ENCODE data around the gene LDHB.
A peak's percentile ranks its signal among the peaks of the same experiment; 100 is the strongest.
"Not testable (repeated sequence)": the region's sequence is repeated elsewhere in the genome, so short reads cannot be mapped to it uniquely, and the experiment has no call there.

LDHB gene

DNA sequence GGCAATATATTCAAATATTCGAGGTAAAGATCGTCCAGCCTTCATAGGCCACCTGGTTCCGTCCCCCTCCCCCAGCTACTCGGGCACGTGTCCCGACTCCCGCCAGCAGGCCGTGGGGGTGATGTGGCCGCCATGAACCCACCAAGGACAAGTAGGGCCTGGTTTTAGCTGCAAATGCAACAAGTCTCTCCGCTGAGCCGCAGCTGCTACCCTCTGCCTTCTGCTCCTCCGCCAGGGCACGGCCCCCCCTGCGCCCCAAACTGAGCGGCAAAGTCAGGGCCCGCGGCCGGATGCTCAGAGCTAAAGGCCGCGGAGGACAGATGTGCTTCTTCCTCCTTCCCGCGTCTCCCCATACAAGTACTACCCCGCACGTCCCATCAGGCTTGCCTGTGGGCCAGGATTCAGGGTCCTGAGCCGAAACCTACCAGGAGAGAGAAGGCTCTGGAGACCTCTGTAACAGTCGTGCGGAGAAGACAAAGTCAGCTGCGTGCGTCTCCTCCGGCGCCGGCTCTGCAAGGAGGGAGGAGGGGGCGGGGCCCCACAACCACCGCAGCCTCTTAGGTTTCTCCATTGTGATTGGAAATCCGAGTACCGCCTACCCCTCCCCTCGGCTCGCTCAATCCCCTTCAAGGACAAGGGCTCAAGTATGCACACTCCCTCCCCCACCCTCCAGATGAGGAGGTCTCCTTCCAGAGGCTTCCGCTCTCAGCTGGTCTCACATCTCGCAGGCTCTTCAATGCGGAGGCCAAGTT lies at the start of gene LDHB:
LDHB (minus strand) TSS at position 517 of the 752 bp plus-strand sequence. CDS start 3,171 bp downstream, outside the sequence.
- DNase-seq (ENCODE audit: low read depth in 2 of 2) = peak; percentile 92 to 94

DNA sequence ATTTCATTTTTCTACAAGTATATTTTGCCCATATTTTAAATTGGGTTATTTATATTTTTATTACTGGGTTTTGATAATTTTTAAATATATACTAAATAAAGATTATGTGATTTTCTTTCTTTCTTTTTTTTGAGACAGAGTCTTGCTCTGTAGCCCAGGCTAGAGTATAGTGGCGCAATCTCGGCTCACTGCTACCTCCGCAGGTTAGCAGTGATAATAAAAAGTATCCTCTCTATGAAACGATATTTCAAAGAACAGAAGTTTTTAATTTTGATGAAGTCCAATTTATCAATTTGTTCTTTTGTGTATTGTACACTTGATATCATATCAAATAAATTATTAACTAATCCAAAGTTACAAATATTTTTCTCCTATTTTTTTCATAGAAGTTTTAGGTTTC lies 47.2 kb upstream of the LDHB start:
- DNase-seq (ENCODE audit: low read depth in 2 of 2) = no peak

GRCh38 chr12:21699851-21700250 lies 42.2 kb upstream of the LDHB start:
- DNase-seq (ENCODE audit: low read depth in 2 of 2) = no peak

GRCh38 chr12:21697904-21698630 lies 40.4 kb upstream of the LDHB start:
- no peak for DNase-seq (ENCODE audit: low read depth in 2 of 2)

- DNase-seq (ENCODE audit: low read depth in 2 of 2) = no peak
Measured at GRCh38 chr12:21696625-21697024, 39.0 kb upstream of the LDHB start.

DNA sequence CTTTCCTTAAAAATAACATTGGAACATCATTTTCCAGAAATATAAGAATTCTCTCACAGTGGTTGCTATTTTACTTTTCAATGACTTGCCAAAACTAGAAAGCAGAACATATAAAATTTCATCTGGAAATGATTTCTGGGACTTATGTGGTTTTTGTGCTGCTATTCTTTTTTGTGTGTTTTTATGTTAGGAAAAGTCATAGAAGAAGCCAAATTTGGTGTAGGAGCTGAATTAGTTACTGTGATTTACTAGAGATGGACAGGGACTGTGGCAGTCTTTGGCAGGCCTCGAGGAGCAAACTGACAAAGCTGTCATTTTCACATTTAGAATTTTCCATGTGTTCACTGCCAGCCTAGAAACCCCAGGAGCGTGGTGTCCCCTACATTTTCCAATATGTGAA lies 38.3 kb upstream of the LDHB start:
- DNase-seq (ENCODE audit: low read depth in 2 of 2) = no peak

GRCh38 chr12:21694660-21695059 lies 37.0 kb upstream of the LDHB start:
- DNase-seq (ENCODE audit: low read depth in 2 of 2) = no peak

DNA sequence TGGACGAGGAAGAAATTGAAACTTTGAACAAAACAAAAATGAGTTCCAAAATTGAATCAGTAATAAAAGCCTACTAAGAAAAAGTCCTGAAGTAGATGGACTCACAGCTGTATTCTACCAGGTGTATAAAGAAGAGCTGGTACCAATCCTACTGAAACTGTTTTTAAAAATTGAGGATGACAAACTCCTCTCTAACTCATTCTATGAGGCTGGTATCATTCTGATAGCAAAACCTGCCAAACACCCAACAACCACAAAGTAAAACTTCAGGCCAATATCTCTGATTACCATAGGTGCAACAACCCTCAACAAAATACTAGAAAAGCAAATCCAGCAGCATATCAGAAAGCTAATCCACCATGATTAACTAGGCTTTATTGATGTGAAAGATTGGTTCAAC lies 33.9 kb upstream of the LDHB start:
- no peak for DNase-seq (ENCODE audit: low read depth in 2 of 2)

GRCh38 chr12:21690704-21691368 lies 33.2 kb upstream of the LDHB start:
- DNase-seq (ENCODE audit: low read depth in 2 of 2) = no peak

- no peak for DNase-seq (ENCODE audit: low read depth in 2 of 2)
Measured at GRCh38 chr12:21683115-21683514, 25.5 kb upstream of the LDHB start.

DNA sequence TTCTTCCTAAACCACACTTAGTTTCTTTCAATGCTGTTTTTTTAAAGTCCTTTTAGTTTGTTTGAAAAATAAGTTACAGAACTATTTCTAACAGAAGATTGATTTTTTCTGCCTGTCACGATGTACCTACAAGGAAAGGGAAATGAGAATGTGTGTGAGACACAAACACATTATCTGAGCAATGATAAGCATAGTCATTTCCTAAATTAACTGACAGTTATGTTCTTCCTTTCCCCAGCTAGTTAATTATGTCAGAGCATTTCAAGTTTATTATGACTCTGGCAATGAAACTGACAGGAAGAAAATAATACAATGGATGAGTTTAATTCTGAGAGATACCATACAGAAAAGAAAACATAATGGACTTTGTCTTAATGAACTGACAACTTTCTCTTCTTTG lies 21.3 kb upstream of the LDHB start:
- DNase-seq (ENCODE audit: low read depth in 2 of 2) = no peak

- DNase-seq (ENCODE audit: low read depth in 2 of 2) = no peak
Measured at GRCh38 chr12:21677622-21678277, 20.1 kb upstream of the LDHB start.

DNA sequence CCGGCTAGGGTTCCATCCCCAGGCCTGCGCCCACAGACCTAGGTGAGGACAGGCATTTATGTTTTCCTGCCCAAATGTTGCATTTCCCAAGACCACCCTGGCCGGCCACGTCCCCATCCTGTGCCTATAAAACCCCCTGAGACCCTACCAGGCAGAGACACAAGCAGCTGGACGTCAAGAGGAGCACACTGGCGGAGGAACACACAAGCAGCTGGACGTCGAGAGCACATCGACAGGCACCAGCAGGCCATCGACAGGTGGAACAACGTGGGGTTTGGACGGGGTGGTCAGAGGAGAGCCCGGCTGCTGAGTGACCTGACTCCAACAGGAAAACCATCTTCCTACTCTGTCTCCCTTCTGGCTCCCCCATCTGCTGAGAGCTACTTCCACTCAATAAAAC lies 19.6 kb upstream of the LDHB start:
- no peak for DNase-seq (ENCODE audit: low read depth in 2 of 2)

- DNase-seq (ENCODE audit: low read depth in 2 of 2) = no peak
Measured at GRCh38 chr12:21676776-21677175, 19.1 kb upstream of the LDHB start.

DNA sequence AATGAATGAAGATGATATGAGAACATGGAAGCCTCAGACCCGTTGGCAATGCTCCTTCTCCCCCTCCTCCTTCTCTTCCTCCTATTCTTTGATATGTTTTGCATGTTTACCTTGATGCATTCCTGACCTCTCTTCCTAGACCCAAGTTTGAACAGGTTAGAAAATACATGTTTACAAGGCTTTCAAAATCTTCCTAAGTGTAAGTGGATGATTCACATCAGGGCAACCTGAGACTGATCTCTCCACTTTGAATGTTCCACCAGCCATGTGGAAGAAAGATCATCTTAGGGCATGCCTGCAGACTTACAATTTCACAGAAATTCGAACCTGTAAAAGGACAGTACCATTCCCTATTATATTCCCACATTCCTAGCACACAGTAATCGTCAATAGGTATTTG lies 18.0 kb upstream of the LDHB start:
- DNase-seq (ENCODE audit: low read depth in 2 of 2) = no peak

DNA sequence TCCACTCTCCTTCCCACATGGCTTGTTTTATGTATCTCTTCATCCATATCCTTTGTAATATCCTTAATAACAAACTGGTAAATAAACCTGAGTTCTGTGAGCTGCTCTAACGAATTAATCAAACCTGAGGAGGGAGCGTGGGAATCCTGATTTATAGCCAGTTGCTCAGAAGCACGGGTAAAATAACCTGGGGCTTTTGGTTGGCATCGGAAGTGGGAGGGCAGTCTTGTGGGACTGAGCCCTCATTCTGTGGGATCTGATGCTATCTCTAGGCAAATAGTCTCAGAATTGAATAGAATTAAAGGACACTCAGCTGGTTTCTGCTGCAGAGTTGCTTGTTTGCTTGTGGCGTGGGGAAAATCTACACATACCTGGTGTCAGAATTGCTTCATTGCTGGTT lies 17.5 kb upstream of the LDHB start:
- DNase-seq (ENCODE audit: low read depth in 2 of 2) = no peak

DNA sequence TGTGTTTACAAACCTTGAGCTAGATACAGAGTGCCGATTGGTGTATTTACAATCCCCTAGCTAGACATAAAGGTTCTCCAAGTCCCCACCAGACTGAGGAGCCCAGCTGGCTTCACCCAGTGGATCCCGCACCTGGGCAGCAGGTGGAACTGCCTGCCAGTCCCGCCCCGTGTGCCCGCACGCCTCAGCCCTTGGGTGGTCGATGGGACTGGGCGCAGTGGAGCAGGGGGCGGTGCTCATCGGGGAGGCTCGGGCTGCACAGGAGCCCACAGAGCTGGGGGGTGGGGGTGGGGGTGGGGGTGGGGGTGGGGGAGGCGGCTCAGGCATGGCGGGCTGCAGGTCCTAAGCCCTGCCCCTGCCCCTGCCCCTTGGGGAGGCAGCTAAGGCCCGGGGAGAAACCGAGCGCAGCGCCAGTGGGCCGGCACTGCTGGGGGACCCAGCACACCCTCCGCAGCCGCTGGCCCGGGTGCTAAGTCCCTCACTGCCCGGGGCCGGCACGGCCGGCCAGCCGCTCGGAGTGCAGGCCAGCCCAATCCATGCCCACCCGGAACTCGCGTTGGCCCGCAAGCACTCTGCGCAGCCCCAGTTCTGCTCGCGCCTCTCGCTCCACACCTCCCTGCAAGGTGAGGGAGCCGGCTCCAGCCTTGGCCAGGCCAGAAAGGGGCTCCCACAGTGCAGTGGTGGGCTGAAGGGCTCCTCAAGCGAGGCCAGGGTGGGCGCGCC lies 16.3 kb upstream of the LDHB start:
- not testable (repeated sequence) for DNase-seq (ENCODE audit: low read depth in 2 of 2)

DNA sequence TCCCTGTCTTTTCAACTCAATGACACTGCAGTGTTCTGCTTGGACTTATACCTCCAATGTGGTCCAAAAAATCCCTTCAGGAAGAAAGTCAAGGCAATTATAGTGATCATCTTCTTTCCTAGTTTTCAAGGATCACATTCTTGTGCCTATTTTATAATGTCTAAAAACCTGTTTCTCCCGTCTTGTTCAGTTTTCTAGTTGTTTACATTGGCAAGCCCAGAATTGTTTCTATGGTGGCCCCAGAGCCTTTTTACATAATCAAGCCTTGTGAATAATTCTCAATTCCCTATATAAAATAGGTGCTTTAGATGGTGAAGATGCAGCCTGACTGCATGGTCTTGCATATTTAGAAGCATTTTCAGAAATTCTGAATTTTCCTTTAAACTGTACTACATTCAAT lies 14.5 kb upstream of the LDHB start:
- DNase-seq (ENCODE audit: low read depth in 2 of 2) = no peak

- DNase-seq (ENCODE audit: low read depth in 2 of 2) = no peak
Measured at GRCh38 chr12:21666722-21667121, 9.1 kb upstream of the LDHB start.

DNA sequence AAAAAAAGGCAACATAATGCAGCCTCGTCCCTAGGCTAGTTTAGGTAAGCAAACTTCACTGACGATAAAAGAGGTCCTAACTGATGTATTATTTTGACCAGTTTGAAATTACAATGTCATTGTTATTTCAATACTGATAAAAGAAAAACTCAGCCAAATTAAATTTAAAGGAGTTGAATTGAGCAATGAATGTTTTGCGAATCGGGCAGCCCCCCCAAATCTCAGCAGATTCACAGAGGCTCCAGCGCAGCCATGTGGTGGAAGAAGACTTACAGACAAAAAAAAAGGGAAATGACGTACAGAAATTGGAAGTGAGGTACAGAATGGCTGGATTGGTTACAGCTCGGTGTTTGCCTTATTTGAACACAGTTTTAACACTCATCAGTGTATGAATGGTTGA lies 8.2 kb upstream of the LDHB start:
- DNase-seq (ENCODE audit: low read depth in 2 of 2) = no peak

DNA sequence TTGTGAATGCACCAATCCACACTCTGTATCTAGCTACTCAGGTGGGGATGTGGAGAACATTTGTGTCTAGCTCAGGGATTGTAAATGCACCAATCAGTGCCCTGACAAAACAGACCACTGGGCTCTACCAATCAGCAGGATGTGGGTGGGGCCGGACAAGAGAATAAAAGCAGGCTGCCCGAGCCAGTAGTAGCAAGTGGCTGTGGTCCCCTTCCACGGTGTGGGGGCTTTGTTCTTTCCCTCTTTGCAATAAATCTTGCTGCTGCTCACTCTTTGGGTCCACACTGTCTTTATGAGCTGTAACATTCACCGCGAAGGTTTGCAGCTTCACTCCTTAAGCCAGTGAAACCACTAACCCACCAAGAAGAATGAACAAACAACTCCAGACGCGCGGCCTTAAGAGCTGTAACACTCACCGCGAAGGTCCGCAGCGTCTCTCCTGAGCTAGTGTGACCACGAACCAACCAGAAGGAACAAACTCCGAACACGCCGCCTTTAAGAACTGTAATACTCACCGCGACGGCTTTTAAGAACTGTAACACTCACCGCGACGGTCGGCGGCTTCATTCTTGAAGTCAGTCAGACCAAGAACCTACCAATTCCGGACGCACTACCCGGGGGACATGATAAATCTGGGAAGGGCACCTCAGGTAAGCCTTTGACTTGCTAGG lies 4.6 kb upstream of the LDHB start:
- no peak for DNase-seq (ENCODE audit: low read depth in 2 of 2)
